ENCODE results near the gene DSN1.

DNA sequence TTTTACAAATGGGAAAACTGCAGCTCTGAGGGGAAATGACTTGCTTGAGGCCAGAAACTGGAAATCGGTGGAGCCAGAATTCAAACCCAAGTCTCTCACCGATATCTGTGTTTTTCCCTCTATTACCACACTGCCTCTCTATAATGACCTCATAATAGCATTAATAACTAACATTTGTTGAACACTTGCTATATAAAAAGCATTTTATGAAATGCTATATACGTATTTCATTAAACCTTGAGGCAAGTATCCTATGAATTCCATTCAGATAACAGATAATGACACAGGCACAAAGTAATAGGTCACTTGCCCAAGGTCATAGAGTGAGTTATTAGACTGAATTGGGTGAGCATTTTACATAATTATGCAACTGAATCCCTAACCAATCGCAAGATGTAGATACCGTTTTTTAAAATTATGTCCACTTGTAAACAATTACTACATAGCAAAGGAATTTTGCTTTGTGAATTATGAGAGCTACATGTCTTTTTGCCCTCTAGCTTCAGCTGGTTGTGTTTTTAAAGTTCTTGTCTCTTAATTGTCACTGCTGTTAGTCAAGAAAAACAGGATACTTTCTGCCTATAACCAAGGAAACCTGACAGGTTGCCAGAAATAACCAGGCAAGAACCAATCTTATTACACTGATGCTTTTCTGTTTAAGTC lies 4.7 kb downstream of the DSN1 start:
- TF ChIP-seq POLR2AphosphoS5 (IDR thresholded peaks at IDR 0.05; ENCODE audit: low read depth, low read length) (no peak), POLR2A (IDR thresholded peaks at IDR 0.05; ENCODE audit: low read depth, low read length) (no peak)

All from GM12891 (cell line).